ENCODE measurements around the gene PBX3.

PBX3 gene

DNA sequence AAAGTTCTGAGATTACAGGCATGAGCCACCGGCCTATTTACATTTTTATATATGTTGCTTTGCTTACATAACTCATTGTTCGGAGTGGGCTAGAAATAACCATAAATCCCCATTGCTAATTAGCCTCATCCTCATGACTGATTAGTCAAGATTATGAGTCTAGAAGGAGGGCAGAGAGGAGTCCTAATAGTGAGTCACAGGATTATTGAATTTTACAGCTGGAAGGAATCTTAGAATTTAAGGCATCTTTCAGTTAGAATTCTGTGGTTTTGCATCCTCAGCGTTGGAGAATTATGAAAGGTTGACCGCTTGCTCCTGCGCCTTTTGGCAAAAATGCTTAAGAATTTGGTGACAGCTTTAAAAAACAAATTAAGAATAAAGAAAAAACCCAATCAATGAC lies 2.6 kb upstream of the PBX3 start:
- Histone ChIP-seq H3K9me3 (ENCODE audit: control insufficient read depth, low read length) (no peaks in the 10 kb centered on the region), H3K4me2 (ENCODE audit: low read length) (no peak overlapping the region), H3K79me2 (peaks cover 9% of the 10 kb centered on the region), H3K4me1 (no peaks in the 10 kb centered on the region), H3K9ac (no peak overlapping the region), H3K27me3 (ENCODE audit: control insufficient read depth, insufficient read depth, low read length) (no peaks in the 10 kb centered on the region), H3K27ac (no peak overlapping the region), H2AFZ (no peak overlapping the region), H3K4me3 (ENCODE audit: low read depth, low read length) (no peak overlapping the region), H3K36me3 (ENCODE audit: control insufficient read depth, insufficient read depth, low read length) (peaks cover 11% of the 10 kb centered on the region)
- TF ChIP-seq, protein P1, sequence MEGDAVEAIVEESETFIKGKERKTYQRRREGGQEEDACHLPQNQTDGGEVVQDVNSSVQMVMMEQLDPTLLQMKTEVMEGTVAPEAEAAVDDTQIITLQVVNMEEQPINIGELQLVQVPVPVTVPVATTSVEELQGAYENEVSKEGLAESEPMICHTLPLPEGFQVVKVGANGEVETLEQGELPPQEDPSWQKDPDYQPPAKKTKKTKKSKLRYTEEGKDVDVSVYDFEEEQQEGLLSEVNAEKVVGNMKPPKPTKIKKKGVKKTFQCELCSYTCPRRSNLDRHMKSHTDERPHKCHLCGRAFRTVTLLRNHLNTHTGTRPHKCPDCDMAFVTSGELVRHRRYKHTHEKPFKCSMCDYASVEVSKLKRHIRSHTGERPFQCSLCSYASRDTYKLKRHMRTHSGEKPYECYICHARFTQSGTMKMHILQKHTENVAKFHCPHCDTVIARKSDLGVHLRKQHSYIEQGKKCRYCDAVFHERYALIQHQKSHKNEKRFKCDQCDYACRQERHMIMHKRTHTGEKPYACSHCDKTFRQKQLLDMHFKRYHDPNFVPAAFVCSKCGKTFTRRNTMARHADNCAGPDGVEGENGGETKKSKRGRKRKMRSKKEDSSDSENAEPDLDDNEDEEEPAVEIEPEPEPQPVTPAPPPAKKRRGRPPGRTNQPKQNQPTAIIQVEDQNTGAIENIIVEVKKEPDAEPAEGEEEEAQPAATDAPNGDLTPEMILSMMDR (IDR thresholded peaks at IDR 0.05), result no peak

DNA sequence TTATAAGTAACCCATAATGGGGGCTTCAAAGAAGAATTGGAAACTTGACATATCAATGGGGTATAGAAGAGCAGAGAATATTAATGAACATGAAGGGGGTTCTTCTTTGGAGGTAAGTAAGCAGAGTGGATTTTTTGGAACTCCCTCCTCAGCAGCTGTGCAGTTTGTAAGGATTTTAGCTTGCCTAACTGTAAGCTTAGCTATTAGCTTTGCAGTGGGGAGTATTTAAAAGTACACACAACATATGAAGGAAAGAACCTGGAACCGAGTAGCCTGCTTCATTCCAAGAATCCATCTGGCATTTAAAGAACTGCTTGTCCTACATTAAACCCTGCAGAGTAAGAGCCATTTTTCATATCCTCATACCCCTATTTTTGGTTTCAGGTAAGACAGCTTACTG lies 2.2 kb upstream of the PBX3 start:
- Histone ChIP-seq H3K4me1 (no peaks in the 10 kb centered on the region), H2AFZ (no peak overlapping the region), H3K27ac (no peak overlapping the region), H3K4me3 (ENCODE audit: low read depth, low read length) (no peak overlapping the region), H3K9ac (no peak overlapping the region), H3K79me2 (peaks cover 9% of the 10 kb centered on the region), H3K4me2 (ENCODE audit: low read length) (no peak overlapping the region), H3K36me3 (ENCODE audit: control insufficient read depth, insufficient read depth, low read length) (peaks cover 11% of the 10 kb centered on the region), H3K9me3 (ENCODE audit: control insufficient read depth, low read length) (no peaks in the 10 kb centered on the region), H3K27me3 (ENCODE audit: control insufficient read depth, insufficient read depth, low read length) (no peaks in the 10 kb centered on the region)
- TF ChIP-seq, protein P1 (IDR thresholded peaks at IDR 0.05), result no peak

DNA sequence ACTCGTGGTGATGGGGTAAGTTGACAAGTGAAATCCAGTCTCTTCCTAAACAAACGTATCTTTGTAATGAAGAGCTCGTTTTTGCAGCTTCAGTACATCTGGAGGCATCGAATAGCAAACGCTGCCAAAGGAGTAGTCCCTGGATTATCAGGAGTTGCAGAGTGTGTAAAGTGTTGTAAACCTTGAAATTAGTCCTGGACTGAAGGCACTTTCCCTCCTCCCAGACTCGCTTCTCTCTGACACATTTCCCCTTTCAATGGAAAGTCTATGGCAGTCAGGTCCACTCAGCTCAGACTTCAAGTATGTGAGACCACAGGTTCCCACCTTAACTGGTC lies 1.5 kb upstream of the PBX3 start:
- Histone ChIP-seq H3K27me3 (ENCODE audit: control insufficient read depth, insufficient read depth, low read length) (no peaks in the 10 kb centered on the region), H3K4me2 (ENCODE audit: low read length) (peak overlapping the region; percentile 82), H3K9ac (no peak overlapping the region), H3K79me2 (peaks cover 14% of the 10 kb centered on the region), H3K4me3 (ENCODE audit: low read depth, low read length) (peak overlapping the region; percentile 67), H3K4me1 (no peaks in the 10 kb centered on the region), H2AFZ (peak overlapping the region; percentile 82), H3K9me3 (ENCODE audit: control insufficient read depth, low read length) (no peaks in the 10 kb centered on the region), H3K27ac (peak overlapping the region; percentile 81), H3K36me3 (ENCODE audit: control insufficient read depth, insufficient read depth, low read length) (peaks cover 11% of the 10 kb centered on the region)
- TF ChIP-seq, protein P1 (IDR thresholded peaks at IDR 0.05), result no peak

DNA sequence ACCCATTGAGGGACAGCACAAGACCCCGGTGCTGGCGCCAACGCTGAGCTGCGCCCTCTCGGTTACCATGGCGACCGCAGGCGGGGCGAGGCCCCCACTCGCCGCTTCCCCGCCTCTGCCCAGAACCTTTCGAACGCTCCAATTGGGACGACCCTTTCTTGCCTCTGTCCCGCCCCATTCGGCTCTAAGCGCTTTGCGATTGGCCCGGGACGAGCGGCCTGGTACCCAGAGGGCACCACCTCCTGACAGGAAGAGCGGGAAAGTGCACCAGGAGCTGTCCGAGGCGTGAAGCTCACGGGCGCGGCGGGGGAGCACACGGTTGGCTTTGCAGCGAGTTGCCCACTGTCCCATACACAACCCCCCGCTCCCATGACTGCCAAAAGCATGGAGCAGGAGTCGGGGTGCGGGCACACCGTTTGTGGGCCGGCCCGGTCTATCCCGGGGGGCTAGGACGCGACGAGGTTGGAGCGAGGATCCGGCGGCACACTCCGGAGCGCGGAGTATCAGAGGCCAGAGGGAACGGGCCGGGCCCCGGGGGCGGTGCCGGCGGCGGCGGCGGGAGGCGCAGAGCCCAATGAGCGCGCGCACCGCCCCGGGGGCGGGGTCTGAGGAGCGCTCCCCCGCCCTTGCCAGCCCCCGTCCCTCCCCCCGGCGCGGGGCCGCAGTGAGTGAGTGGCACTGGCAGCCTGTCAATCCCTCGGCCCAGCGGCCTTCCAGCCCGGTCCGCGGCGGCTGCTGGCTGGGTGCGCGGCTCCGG lies 978 bp upstream of the PBX3 start:
- peaks cover 11% of the 10 kb centered on the region for H3K36me3 ChIP-seq (ENCODE audit: control insufficient read depth, insufficient read depth, low read length)
- TF ChIP-seq, protein P1 (IDR thresholded peaks at IDR 0.05), result no peak
- no peaks in the 10 kb centered on the region for H3K27me3 ChIP-seq (ENCODE audit: control insufficient read depth, insufficient read depth, low read length)
- H3K4me3 ChIP-seq (ENCODE audit: low read depth, low read length), result peak overlapping the region; percentile 67
- H2AFZ ChIP-seq, result peak overlapping the region; percentile 82
- peak overlapping the region; percentile 81 for H3K27ac ChIP-seq
- H3K4me1 ChIP-seq, result no peaks in the 10 kb centered on the region
- H3K79me2 ChIP-seq, result peaks cover 16% of the 10 kb centered on the region
- peak overlapping the region; percentile 82 for H3K4me2 ChIP-seq (ENCODE audit: low read length)
- no peak overlapping the region for H3K9ac ChIP-seq
- no peaks in the 10 kb centered on the region for H3K9me3 ChIP-seq (ENCODE audit: control insufficient read depth, low read length)

DNA sequence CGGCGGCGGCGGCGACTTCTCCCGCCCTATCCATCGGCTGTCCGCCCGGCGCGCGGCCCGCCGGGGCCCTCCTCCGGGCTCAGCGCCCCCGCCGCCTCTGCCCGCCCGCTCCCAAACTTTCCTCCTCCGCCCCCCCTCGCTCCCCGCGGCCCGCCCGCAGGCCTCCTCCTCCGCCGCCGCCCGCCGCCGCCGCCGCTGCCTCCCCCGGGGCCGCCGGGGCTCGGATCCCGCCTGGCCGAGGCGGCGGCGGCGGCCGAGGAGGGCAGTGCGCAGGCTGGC lies 460 bp upstream of the PBX3 start:
- H3K4me3 ChIP-seq (ENCODE audit: low read depth, low read length), result no peak overlapping the region
- TF ChIP-seq, protein P1 (IDR thresholded peaks at IDR 0.05), result no peak
- no peak overlapping the region for H3K9ac ChIP-seq

More for the DNA sequence above, 460 bp upstream of the PBX3 start:
- Histone ChIP-seq H3K79me2 (peaks cover 16% of the 10 kb centered on the region), H3K4me2 (ENCODE audit: low read length) (no peak overlapping the region), H3K36me3 (ENCODE audit: control insufficient read depth, insufficient read depth, low read length) (peaks cover 11% of the 10 kb centered on the region), H2AFZ (no peak overlapping the region), H3K27ac (no peak overlapping the region), H3K9me3 (ENCODE audit: control insufficient read depth, low read length) (no peaks in the 10 kb centered on the region), H3K27me3 (ENCODE audit: control insufficient read depth, insufficient read depth, low read length) (no peaks in the 10 kb centered on the region), H3K4me1 (no peaks in the 10 kb centered on the region)

Data from parathyroid adenoma (tissue), 2 donors.